K562 (cell line): ENCODE data around the gene CD74. TPM values are rescaled to one million over a fixed set of nuclear protein-coding genes. Genes with fewer than 3 reads are reported as not detected.

Experiments
- ARID1B ChIP-seq: fragments of 450-650 bp; IDR thresholded peaks from 2 replicates; pipeline ENCODE4 v1.6.1; 2016; ENCODE audit warnings: antibody characterized with exemption, mild to moderate bottlenecking, inconsistent platforms
- DDX20 ChIP-seq: fragments of 450-650 bp; IDR thresholded peaks from 2 replicates; pipeline ENCODE4 v1.6.1; 2016; ENCODE audit warnings: missing genetic modification characterization, low read depth, mild to moderate bottlenecking, missing compliant biosample characterization, moderate library complexity
- HIVEP1 ChIP-seq: fragments of 250-450 bp; sonication (Bioruptor Pico); IDR thresholded peaks from 2 replicates; pipeline ENCODE4 v1.4.0; 2020; ENCODE audit warnings: mild to moderate bottlenecking
- MCM5 ChIP-seq: fragments of 450-650 bp; IDR thresholded peaks from 2 replicates; pipeline ENCODE4 v1.6.1; 2016; ENCODE audit warnings: low read depth
- NFYB ChIP-seq: IDR thresholded peaks from 2 replicates; pipeline ENCODE4 v1.6.1; 2011; ENCODE audit warnings: mild to moderate bottlenecking, moderate library complexity; ENCODE audit not compliant: insufficient read length; ENCODE audit errors: extremely low read depth
- PRPF4 ChIP-seq: fragments of 200-400 bp; formaldehyde crosslinking; IDR thresholded peaks from one replicate; pipeline ENCODE4 v1.6.1; 2017; ENCODE audit warnings: low read length, low read depth, mild to moderate bottlenecking; ENCODE audit not compliant: insufficient read depth, poor library complexity, severe bottlenecking
- ZC3H8 ChIP-seq: fragments of 450-650 bp; IDR thresholded peaks from 2 replicates; pipeline ENCODE4 v1.6.1; 2017
- ZNF133 ChIP-seq: fragments of 250-450 bp; sonication (Bioruptor Pico); IDR thresholded peaks from 2 replicates; pipeline ENCODE4 v1.4.0; 2020; ENCODE audit warnings: mild to moderate bottlenecking
- ZNF778 ChIP-seq: fragments of 450-650 bp; formaldehyde crosslinking; IDR thresholded peaks from 2 replicates; pipeline ENCODE4 v1.4.0; 2020; ENCODE audit warnings: mild to moderate bottlenecking, moderate library complexity
- polyA plus RNA-seq, 8 experiments: library from polyadenylated mRNA; depleted of rRNA in 4 of 8; stranded (reverse) in 5 of 8; unstranded in 3 of 8; fragments of >200 nt; fragmentation: Nextera tagmentation in 2 of 8; fragmentation: Illumina TruSeq in 1 of 8; extraction: Ambion mirVana in 2 of 8; extraction: Trizol in 1 of 8; gene quantifications; 2 replicates each; pipeline versions ENCODE4 v1.2.1 to v1.2.3, GENCODE V29; 2011 to 2014; ENCODE audit warnings: inconsistent platforms in 1 of 8, missing spikeins in 1 of 8
- total RNA-seq, 7 experiments: library from RNA; depleted of rRNA in 6 of 7; stranded (reverse); fragments of >200 nt in 6 of 7; fragmentation: Illumina TruSeq in 2 of 7; extraction: Trizol in 2 of 7; gene quantifications; 2 replicates each; pipeline versions ENCODE4 v1.2.1 to v1.2.3, GENCODE V29; 2011 to 2021; ENCODE audit warnings: low replicate concordance in 1 of 7
- TF ChIP-seq, protein P1 (sequence below), 2 experiments: fragments of 150-350 bp in 1 of 2; IDR thresholded peaks; 2 replicates each; pipeline ENCODE4 v1.6.1; 2012 to 2016; ENCODE audit warnings: low read depth in 2 of 2, low read length in 2 of 2, mild to moderate bottlenecking in 1 of 2, moderate library complexity in 1 of 2
- TF ChIP-seq, protein P2 (sequence below): sonication (generic); formaldehyde crosslinking; IDR thresholded peaks from 2 replicates; pipeline ENCODE4 v1.8.1; 2023; ENCODE audit warnings: mild to moderate bottlenecking, missing genetic modification reagents
- TF ChIP-seq, protein P3 (sequence below): fragments of 450-650 bp; IDR thresholded peaks from 2 replicates; pipeline ENCODE4 v1.6.1; 2016; ENCODE audit warnings: missing biosample characterization, missing genetic modification characterization
- TF ChIP-seq, protein P4 (sequence below): fragments of 250-450 bp; sonication (Bioruptor Pico); IDR thresholded peaks from 2 replicates; pipeline ENCODE4 v1.9.0; 2021; ENCODE audit warnings: mild to moderate bottlenecking, inconsistent platforms

Gene CD74
- total and polyA plus RNA-seq, 9 of the 15 experiments (the other 6 are each of a cell fraction or from before 2014, with no cell fraction given), result 0.07 to 4.8 (median 0.32) TPM

DNA sequence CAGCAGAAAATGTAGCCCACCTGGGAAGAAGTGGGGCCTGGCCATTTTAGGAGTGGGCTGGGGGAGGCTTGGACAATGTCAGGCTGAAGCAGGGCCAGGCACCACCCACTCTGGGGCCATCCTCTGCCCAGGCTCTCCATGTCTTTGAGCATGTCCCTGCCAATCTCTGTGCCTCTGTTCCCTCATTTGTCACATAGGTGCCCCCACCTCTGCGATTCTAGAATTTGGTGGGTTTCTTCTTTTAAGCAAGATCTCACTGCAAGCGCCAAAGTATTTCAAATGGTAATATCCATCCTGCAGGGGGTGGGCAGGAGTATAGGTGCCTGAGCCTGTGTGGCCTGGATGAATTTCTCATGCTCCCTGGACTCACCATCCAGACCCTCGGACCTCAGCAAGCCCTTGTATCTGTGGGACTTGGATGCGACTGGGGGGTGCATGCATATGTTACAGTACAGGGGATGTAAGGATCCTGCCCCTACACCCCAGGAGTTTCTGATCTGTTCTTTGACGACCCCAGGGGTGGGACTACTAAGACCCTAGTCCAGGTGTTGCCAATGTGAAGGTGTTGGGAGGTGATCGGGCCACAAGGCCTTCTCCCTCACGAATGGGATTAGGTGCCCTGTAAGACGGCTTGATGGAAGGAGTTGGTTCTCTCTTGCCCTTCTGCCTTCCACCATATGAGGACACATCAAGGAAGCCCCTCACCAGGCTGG is 4.3 kb downstream of the CD74 start (continued):
- TF ChIP-seq, protein P1, sequence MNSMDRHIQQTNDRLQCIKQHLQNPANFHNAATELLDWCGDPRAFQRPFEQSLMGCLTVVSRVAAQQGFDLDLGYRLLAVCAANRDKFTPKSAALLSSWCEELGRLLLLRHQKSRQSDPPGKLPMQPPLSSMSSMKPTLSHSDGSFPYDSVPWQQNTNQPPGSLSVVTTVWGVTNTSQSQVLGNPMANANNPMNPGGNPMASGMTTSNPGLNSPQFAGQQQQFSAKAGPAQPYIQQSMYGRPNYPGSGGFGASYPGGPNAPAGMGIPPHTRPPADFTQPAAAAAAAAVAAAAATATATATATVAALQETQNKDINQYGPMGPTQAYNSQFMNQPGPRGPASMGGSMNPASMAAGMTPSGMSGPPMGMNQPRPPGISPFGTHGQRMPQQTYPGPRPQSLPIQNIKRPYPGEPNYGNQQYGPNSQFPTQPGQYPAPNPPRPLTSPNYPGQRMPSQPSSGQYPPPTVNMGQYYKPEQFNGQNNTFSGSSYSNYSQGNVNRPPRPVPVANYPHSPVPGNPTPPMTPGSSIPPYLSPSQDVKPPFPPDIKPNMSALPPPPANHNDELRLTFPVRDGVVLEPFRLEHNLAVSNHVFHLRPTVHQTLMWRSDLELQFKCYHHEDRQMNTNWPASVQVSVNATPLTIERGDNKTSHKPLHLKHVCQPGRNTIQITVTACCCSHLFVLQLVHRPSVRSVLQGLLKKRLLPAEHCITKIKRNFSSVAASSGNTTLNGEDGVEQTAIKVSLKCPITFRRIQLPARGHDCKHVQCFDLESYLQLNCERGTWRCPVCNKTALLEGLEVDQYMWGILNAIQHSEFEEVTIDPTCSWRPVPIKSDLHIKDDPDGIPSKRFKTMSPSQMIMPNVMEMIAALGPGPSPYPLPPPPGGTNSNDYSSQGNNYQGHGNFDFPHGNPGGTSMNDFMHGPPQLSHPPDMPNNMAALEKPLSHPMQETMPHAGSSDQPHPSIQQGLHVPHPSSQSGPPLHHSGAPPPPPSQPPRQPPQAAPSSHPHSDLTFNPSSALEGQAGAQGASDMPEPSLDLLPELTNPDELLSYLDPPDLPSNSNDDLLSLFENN (IDR thresholded peaks at IDR 0.05; ENCODE audit: low read depth in 2 of 2, low read length in 2 of 2), result no peak
- TF ChIP-seq NFYB (no peak), ZNF133 (no peak), DDX20 (tag) (no peak), HIVEP1 (no peak), PRPF4 (no peak), ZNF778 (CRISPR knock-in tag) (no peak), MCM5 (no peak), ZC3H8 (no peak), ARID1B (no peak)
- TF ChIP-seq, protein P2, sequence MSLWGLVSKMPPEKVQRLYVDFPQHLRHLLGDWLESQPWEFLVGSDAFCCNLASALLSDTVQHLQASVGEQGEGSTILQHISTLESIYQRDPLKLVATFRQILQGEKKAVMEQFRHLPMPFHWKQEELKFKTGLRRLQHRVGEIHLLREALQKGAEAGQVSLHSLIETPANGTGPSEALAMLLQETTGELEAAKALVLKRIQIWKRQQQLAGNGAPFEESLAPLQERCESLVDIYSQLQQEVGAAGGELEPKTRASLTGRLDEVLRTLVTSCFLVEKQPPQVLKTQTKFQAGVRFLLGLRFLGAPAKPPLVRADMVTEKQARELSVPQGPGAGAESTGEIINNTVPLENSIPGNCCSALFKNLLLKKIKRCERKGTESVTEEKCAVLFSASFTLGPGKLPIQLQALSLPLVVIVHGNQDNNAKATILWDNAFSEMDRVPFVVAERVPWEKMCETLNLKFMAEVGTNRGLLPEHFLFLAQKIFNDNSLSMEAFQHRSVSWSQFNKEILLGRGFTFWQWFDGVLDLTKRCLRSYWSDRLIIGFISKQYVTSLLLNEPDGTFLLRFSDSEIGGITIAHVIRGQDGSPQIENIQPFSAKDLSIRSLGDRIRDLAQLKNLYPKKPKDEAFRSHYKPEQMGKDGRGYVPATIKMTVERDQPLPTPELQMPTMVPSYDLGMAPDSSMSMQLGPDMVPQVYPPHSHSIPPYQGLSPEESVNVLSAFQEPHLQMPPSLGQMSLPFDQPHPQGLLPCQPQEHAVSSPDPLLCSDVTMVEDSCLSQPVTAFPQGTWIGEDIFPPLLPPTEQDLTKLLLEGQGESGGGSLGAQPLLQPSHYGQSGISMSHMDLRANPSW (CRISPR knock-in tag), result no peak
- TF ChIP-seq, protein P3, sequence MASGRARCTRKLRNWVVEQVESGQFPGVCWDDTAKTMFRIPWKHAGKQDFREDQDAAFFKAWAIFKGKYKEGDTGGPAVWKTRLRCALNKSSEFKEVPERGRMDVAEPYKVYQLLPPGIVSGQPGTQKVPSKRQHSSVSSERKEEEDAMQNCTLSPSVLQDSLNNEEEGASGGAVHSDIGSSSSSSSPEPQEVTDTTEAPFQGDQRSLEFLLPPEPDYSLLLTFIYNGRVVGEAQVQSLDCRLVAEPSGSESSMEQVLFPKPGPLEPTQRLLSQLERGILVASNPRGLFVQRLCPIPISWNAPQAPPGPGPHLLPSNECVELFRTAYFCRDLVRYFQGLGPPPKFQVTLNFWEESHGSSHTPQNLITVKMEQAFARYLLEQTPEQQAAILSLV (tag), result no peak
- TF ChIP-seq, protein P4, sequence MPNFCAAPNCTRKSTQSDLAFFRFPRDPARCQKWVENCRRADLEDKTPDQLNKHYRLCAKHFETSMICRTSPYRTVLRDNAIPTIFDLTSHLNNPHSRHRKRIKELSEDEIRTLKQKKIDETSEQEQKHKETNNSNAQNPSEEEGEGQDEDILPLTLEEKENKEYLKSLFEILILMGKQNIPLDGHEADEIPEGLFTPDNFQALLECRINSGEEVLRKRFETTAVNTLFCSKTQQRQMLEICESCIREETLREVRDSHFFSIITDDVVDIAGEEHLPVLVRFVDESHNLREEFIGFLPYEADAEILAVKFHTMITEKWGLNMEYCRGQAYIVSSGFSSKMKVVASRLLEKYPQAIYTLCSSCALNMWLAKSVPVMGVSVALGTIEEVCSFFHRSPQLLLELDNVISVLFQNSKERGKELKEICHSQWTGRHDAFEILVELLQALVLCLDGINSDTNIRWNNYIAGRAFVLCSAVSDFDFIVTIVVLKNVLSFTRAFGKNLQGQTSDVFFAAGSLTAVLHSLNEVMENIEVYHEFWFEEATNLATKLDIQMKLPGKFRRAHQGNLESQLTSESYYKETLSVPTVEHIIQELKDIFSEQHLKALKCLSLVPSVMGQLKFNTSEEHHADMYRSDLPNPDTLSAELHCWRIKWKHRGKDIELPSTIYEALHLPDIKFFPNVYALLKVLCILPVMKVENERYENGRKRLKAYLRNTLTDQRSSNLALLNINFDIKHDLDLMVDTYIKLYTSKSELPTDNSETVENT (CRISPR knock-in tag), result no peak
- TF ChIP-seq, all 486 proteins: peak for 0
